ENCODE results near the gene MSRB1. TPM values are rescaled to one million over a fixed set of nuclear protein-coding genes. Genes with fewer than 3 reads are reported as not detected.

MSRB1 gene
- total RNA-seq, 2 experiments from 2014 or later: 8.5 to 11.0 TPM

DNA sequence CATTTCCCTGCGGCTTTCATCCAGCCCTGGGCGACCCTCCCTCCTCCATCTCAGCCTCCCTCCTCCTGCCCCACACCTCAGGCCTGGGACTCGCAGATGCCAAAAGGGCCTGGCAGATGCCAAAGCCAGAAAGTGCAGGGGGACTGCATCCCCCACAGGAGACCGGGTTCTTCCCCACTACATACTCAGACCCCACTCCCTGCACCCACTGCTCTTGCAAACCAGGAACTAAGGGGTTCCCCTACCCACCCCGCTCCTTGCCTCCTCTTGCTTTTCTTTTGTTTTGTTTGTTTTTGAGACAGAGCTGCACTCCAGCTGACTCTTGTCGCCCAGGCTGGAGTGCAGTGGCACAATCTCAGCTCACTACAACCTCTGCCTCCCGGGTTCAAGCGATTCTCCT lies 28.0 kb downstream of the MSRB1 start:
- no peak overlapping the region for H3K27ac Mint-ChIP-seq
- intact Hi-C loops (cut with micrococcal nuclease): no loop called here

GRCh38 chr16:1914084-1914608 lies 28.9 kb downstream of the MSRB1 start:
- Mint-ChIP-seq H3K4me1 (ENCODE audit: low read depth) (peaks cover 2% of the 10 kb centered on the region), H3K27me3 (ENCODE audit: low read depth) (peaks cover 33% of the 10 kb centered on the region), H3K36me3 (ENCODE audit: low read depth) (no peaks in the 10 kb centered on the region), H3K27ac (no peak overlapping the region), H3K9me3 (no peaks in the 10 kb centered on the region), H3K4me3 (no peak overlapping the region)
- intact Hi-C loops (cut with micrococcal nuclease): no loop called here
- DNase-seq: no peak
- CTCF ChIA-PET: interaction anchor here (1.3 kb wide), 1 partner anchor 50 kb away, joined by 3 read pairs; no protein-coding TSS in a partner anchor

More for the DNA sequence above, 28.0 kb downstream of the MSRB1 start:
- no peak overlapping the region for H3K4me3 Mint-ChIP-seq
- DNase-seq: no peak
- CTCF ChIA-PET: interaction anchor here (1.3 kb wide), 1 partner anchor 51 kb away, joined by 3 read pairs; no protein-coding TSS in a partner anchor
- H3K27me3 Mint-ChIP-seq (ENCODE audit: low read depth): peaks cover 36% of the 10 kb centered on the region
- no peaks in the 10 kb centered on the region for H3K9me3 Mint-ChIP-seq
- H3K36me3 Mint-ChIP-seq (ENCODE audit: low read depth): no peaks in the 10 kb centered on the region
- peaks cover 2% of the 10 kb centered on the region for H3K4me1 Mint-ChIP-seq (ENCODE audit: low read depth)

DNA sequence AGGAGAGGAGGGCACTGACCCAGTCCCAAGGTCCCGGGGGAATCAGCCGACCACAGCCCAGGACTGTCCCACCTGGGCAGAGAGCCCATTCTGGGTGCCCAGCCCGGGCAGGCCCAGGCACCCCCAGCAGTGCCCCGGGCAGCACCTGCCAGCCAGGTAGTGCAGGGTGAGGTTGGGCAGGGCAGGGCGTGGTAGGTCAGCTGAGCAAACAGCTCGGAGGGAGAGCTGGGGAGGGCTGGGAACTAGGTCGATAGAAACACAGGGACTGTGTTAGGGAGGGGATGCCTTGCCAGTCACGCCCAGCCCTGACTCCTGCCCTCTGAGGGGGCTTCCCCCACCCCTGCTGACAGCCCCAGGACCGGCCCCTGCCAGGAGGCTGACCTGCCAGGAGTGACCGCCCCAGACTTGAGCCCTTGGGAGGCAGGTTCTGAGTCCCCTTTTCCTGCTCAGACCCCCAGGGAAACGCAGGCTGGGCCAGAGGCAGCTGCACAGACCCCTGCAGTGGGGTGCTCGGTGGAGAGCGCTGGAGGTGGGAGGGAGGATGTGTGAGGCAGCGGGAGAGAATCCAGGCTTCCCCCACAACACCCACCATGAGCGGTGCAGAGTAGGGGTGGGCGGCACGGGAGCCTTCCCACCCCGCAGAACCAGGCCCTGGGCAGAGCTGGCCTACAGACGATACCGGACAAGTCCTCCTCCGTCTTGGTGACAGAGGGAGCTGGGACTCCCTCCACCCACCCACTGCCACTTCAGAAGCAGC lies 29.5 kb downstream of the MSRB1 start:
- peaks cover 2% of the 10 kb centered on the region for H3K4me1 Mint-ChIP-seq (ENCODE audit: low read depth)
- no peak for DNase-seq
- H3K27me3 Mint-ChIP-seq (ENCODE audit: low read depth): peaks cover 32% of the 10 kb centered on the region
- CTCF ChIA-PET: no interaction called here
- H3K4me3 Mint-ChIP-seq: no peak overlapping the region
- no peaks in the 10 kb centered on the region for H3K9me3 Mint-ChIP-seq
- no peak overlapping the region for H3K27ac Mint-ChIP-seq
- H3K36me3 Mint-ChIP-seq (ENCODE audit: low read depth): no peaks in the 10 kb centered on the region
- intact Hi-C loops (cut with micrococcal nuclease): no loop called here

- intact Hi-C loops (cut with micrococcal nuclease): no loop called here
- Mint-ChIP-seq H3K36me3 (ENCODE audit: low read depth) (no peaks in the 10 kb centered on the region), H3K27me3 (ENCODE audit: low read depth) (peaks cover 31% of the 10 kb centered on the region), H3K4me1 (ENCODE audit: low read depth) (peaks cover 2% of the 10 kb centered on the region), H3K27ac (no peak overlapping the region), H3K4me3 (no peak overlapping the region), H3K9me3 (no peaks in the 10 kb centered on the region)
- no peak for DNase-seq
- CTCF ChIA-PET: no interaction called here
These were observed 30.8 kb downstream of the MSRB1 start for GRCh38 chr16:1912215-1912543.

DNA sequence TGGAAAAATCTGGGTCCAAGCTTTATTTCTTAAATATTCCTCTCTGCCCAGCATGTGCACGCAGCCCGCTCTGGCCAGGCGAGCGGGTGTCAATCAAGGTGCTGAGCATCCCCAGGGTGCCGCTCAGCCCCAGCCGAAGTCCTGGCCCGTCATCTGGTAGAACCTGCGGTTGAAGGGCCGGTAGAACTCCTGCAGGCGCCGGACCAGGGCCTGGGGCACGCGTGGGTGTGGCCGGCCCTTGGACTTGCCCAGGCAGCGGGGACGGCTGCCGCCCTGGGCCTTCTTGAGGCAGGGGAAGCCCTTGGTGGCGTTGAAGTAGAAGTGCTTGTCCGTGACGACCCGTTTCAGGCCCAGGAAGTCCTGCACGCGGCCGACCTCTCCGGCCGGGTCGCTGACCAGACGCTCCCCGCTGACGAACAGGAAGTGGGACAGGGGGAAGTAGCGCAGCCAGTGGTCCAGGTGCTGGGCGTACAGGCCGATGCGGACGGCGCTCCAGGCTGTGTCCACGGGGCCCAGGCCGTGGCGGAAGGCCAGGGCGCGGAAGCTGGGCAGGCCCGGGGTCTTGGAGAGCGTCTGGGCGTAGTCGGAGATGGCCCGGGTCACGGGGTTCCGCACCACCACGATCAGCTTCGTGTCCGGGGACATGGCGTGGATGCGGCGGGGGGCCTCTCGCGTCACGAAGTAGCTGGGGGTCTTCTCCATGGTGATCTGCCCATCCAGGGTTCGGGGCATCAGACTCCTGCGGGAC lies 31.4 kb downstream of the MSRB1 start:
- Mint-ChIP-seq H3K36me3 (ENCODE audit: low read depth) (no peaks in the 10 kb centered on the region), H3K27ac (no peak overlapping the region), H3K4me3 (no peak overlapping the region), H3K9me3 (no peaks in the 10 kb centered on the region), H3K4me1 (ENCODE audit: low read depth) (no peaks in the 10 kb centered on the region), H3K27me3 (ENCODE audit: low read depth) (peaks cover 26% of the 10 kb centered on the region)
- no peak for DNase-seq
- CTCF ChIA-PET: no interaction called here
- intact Hi-C loops (cut with micrococcal nuclease): no loop called here

- Mint-ChIP-seq H3K4me1 (ENCODE audit: low read depth) (no peaks in the 10 kb centered on the region), H3K9me3 (no peaks in the 10 kb centered on the region), H3K4me3 (no peak overlapping the region), H3K27ac (no peak overlapping the region), H3K27me3 (ENCODE audit: low read depth) (peaks cover 12% of the 10 kb centered on the region), H3K36me3 (ENCODE audit: low read depth) (no peaks in the 10 kb centered on the region)
- CTCF ChIA-PET: no interaction called here
- no peak for DNase-seq
- intact Hi-C loops (cut with micrococcal nuclease): no loop called here
These were observed 33.3 kb downstream of the MSRB1 start for GRCh38 chr16:1909561-1910231.

- H3K4me1 Mint-ChIP-seq (ENCODE audit: low read depth): no peaks in the 10 kb centered on the region
- no peak overlapping the region for H3K27ac Mint-ChIP-seq
- peaks cover 9% of the 10 kb centered on the region for H3K27me3 Mint-ChIP-seq (ENCODE audit: low read depth)
- H3K4me3 Mint-ChIP-seq: no peak overlapping the region
- H3K36me3 Mint-ChIP-seq (ENCODE audit: low read depth): no peaks in the 10 kb centered on the region
- intact Hi-C loops (cut with micrococcal nuclease): no loop called here
- CTCF ChIA-PET: interaction anchor here (0.6 kb wide), 1 partner anchor 49 kb away, joined by 3 read pairs; no protein-coding TSS in a partner anchor
- no peaks in the 10 kb centered on the region for H3K9me3 Mint-ChIP-seq
- no peak for DNase-seq
These were observed 34.0 kb downstream of the MSRB1 start for GRCh38 chr16:1908983-1909382.

DNA sequence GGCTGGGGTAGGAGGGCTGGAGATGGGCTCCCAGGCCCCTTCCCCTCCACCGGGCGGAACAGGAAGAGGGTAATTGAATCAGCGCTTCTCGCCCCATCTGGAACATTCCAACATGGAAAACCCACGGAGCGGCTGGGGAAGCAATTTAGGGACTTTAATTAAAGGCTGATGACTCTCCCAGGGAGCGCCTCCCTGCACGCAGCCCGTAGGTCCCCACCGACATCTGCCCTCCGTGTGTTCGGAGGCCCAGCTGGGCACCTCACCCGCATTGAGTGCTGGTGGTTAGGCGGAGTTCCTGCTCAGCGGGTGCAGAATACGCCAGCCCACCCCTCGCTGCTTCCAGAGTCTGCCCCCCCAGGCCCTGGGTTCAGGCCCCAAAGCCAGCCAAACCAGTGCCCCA lies 34.8 kb downstream of the MSRB1 start:
- no peaks in the 10 kb centered on the region for H3K4me1 Mint-ChIP-seq (ENCODE audit: low read depth)
- CTCF ChIA-PET: interaction anchor here (0.6 kb wide), 1 partner anchor 48 kb away, joined by 3 read pairs; no protein-coding TSS in a partner anchor
- H3K4me3 Mint-ChIP-seq: no peak overlapping the region
- intact Hi-C loops (cut with micrococcal nuclease): no loop called here
- H3K27ac Mint-ChIP-seq: no peak overlapping the region
- H3K9me3 Mint-ChIP-seq: no peaks in the 10 kb centered on the region
- peaks cover 9% of the 10 kb centered on the region for H3K27me3 Mint-ChIP-seq (ENCODE audit: low read depth)
- H3K36me3 Mint-ChIP-seq (ENCODE audit: low read depth): no peaks in the 10 kb centered on the region
- DNase-seq: no peak

DNA sequence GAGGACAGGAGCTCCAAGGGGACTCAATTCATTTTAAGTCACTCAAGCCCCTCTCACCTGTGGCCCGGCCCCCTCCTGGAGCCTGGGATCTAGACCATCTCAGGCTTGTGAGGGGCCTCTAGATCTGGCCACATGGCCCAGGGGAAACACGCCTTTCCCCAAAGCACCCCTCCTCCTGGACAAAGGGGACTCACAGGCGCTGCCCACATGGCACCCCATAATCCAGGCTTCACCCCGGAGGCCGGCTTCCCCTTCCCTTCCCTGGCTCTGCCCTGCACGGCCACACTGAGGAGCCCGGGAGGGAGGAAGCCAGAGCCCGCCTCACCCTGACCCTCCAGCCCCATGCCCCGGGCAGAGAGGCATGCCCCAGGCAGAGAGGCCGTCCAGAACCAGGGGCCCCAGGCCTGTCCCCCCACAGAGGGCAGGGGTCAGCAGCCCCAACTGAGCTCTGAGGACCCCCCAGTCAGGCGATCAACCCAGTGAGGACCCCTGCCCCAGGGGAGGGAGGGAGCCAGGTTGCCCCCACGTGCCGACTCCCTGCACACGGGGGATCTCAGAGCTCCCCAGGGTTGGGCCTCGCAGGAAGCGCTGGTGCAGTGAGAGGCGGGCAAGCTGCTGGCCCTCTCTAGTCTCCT lies 35.7 kb downstream of the MSRB1 start:
- Mint-ChIP-seq H3K4me3 (no peak overlapping the region), H3K27ac (no peak overlapping the region), H3K27me3 (ENCODE audit: low read depth) (peaks cover 7% of the 10 kb centered on the region), H3K4me1 (ENCODE audit: low read depth) (no peaks in the 10 kb centered on the region), H3K36me3 (ENCODE audit: low read depth) (no peaks in the 10 kb centered on the region), H3K9me3 (no peaks in the 10 kb centered on the region)
- CTCF ChIA-PET: no interaction called here
- intact Hi-C loops (cut with micrococcal nuclease): no loop called here
- no peak for DNase-seq

DNA sequence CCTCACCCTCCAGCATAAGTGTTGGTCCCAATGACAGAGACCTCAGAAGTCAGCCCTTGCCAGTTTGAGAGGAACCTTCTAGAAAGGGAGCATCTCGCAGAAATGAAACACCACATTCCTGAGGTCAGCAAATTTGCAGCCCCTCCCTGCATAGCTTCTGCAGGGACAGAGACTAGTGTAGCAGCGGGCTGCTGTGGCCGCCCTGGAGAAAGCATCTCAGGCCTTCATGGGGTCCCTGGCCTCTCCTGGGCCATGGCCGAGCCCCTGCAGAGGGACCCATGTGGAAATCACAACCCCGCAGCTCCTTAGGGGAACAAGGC lies 36.2 kb downstream of the MSRB1 start:
- Mint-ChIP-seq H3K36me3 (ENCODE audit: low read depth) (no peaks in the 10 kb centered on the region), H3K4me3 (no peak overlapping the region), H3K9me3 (no peaks in the 10 kb centered on the region), H3K27me3 (ENCODE audit: low read depth) (peaks cover 7% of the 10 kb centered on the region), H3K27ac (no peak overlapping the region), H3K4me1 (ENCODE audit: low read depth) (no peaks in the 10 kb centered on the region)
- intact Hi-C loops (cut with micrococcal nuclease): no loop called here
- CTCF ChIA-PET: no interaction called here
- no peak for DNase-seq

DNA sequence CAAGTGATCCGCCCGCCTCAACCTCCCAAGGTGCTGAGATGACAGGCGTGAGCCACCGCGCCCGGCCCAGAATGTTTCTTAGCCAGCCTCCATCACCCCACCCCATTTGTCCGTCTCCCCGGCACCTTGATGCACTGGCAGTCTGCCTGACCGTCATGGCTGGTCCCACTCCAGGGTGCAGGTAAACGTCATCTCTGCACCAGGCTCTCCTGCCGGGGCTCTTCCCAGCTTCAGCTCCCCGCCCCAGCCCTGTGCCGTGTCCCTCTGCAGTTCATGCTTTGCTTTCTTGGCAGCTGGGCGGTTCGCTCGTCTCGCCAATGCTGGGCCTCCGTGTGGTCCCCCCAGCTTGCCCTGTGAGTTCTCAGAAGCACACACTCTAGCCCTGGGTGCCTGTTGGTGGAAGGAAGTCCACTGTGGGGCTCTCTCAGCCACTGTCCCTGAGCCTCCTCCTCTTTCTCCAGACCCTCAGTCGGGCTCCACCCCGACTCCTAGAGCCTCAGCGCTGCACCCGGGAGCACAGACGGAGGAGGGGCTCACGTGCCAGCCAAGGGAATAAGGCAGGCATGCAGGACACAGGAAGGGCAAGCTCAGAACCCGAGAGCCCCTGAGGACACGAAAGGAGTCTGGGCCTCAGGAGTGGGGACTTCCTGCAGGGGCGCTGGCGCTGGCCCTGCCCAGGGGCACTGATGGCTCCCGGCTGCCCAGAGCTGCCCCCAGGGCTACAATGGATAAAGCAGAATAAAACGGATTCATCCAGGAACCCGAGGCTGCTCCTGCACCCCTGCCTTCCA lies 36.7 kb downstream of the MSRB1 start:
- no peak for DNase-seq
- CTCF ChIA-PET: no interaction called here

More for the DNA sequence above, 36.7 kb downstream of the MSRB1 start:
- no peaks in the 10 kb centered on the region for H3K36me3 Mint-ChIP-seq (ENCODE audit: low read depth)
- intact Hi-C loops (cut with micrococcal nuclease): no loop called here
- no peak overlapping the region for H3K27ac Mint-ChIP-seq
- peaks cover 7% of the 10 kb centered on the region for H3K27me3 Mint-ChIP-seq (ENCODE audit: low read depth)
- H3K9me3 Mint-ChIP-seq: no peaks in the 10 kb centered on the region
- H3K4me3 Mint-ChIP-seq: no peak overlapping the region
- H3K4me1 Mint-ChIP-seq (ENCODE audit: low read depth): no peaks in the 10 kb centered on the region
